ENCODE measurements around the gene CCDC68. TPM values are rescaled to one million over a fixed set of nuclear protein-coding genes. Genes with fewer than 3 reads are reported as not detected.
"Not testable (repeated sequence)": the region's sequence is repeated elsewhere in the genome, so short reads cannot be mapped to it uniquely, and the experiment has no call there.

CCDC68 gene
- total RNA-seq, 3 donors from 2014 or later, result 6.6 to 9.6 (median 8.5) TPM

GRCh38 chr18:54973046-54973445 is 13.8 kb upstream of the CCDC68 start:
- no peak for DNase-seq (ENCODE audit: low spot score in 2 of 2)

GRCh38 chr18:54968807-54969206 is 9.5 kb upstream of the CCDC68 start:
- DNase-seq (ENCODE audit: low spot score in 2 of 2), result no peak
- no peak for TF ChIP-seq POLR2A (IDR thresholded peaks at IDR 0.05)
- TF ChIP-seq CTCF (IDR thresholded peaks at IDR 0.05), result no peak
- TF ChIP-seq POLR2AphosphoS5 (IDR thresholded peaks at IDR 0.05), result no peak
- H3K9me3 ChIP-seq, result no peaks in the 10 kb centered on the region
- H3K36me3 ChIP-seq, result no peaks in the 10 kb centered on the region
- no peaks in the 10 kb centered on the region for H3K4me1 ChIP-seq
- no peak overlapping the region for H3K4me3 ChIP-seq
- no peak overlapping the region for H3K27ac ChIP-seq
- no peaks in the 10 kb centered on the region for H3K27me3 ChIP-seq
- intact Hi-C loops (cut with DNase I; ENCODE audit: low total_unique reads), result no loop called here

More at GRCh38 chr18:54973046-54973445, 13.8 kb upstream of the CCDC68 start:
- no peaks in the 10 kb centered on the region for H3K9me3 ChIP-seq
- intact Hi-C loops (cut with DNase I; ENCODE audit: low total_unique reads), result loop anchor here (5.0 kb wide), 1 partner anchor 526 kb away; no protein-coding TSS in a partner anchor
- no peak overlapping the region for H3K4me3 ChIP-seq
- no peak for TF ChIP-seq POLR2AphosphoS5 (IDR thresholded peaks at IDR 0.05)
- no peaks in the 10 kb centered on the region for H3K27me3 ChIP-seq
- H3K27ac ChIP-seq, result no peak overlapping the region
- H3K4me1 ChIP-seq, result no peaks in the 10 kb centered on the region
- no peaks in the 10 kb centered on the region for H3K36me3 ChIP-seq

- H3K27ac ChIP-seq; H3K36me3 ChIP-seq; H3K27me3 ChIP-seq; DNase-seq (ENCODE audit: low spot score in 2 of 2); H3K9me3 ChIP-seq; intact Hi-C loops (cut with DNase I; ENCODE audit: low total_unique reads); H3K4me1 ChIP-seq; H3K4me3 ChIP-seq: not testable (repeated sequence)
These were observed 9.0 kb upstream of the CCDC68 start for GRCh38 chr18:54968237-54968636.

- DNase-seq (ENCODE audit: low spot score in 2 of 2), result no peak
- TF ChIP-seq CTCF (IDR thresholded peaks at IDR 0.05), result no peak
- no peak for TF ChIP-seq POLR2A (IDR thresholded peaks at IDR 0.05)
- TF ChIP-seq POLR2AphosphoS5 (IDR thresholded peaks at IDR 0.05), result no peak
- H3K4me3 ChIP-seq, result no peak overlapping the region
- H3K27me3 ChIP-seq, result no peaks in the 10 kb centered on the region
- H3K36me3 ChIP-seq, result no peaks in the 10 kb centered on the region
- H3K27ac ChIP-seq, result no peak overlapping the region
- intact Hi-C loops (cut with DNase I; ENCODE audit: low total_unique reads), result no loop called here
- H3K4me1 ChIP-seq, result no peaks in the 10 kb centered on the region
- H3K9me3 ChIP-seq, result no peaks in the 10 kb centered on the region
These were observed 8.5 kb upstream of the CCDC68 start for GRCh38 chr18:54967786-54968185.

GRCh38 chr18:54964741-54965140 is 5.5 kb upstream of the CCDC68 start:
- H3K9me3 ChIP-seq, result no peaks in the 10 kb centered on the region
- intact Hi-C loops (cut with DNase I; ENCODE audit: low total_unique reads), result no loop called here
- DNase-seq (ENCODE audit: low spot score in 2 of 2), result no peak
- no peaks in the 10 kb centered on the region for H3K4me1 ChIP-seq
- H3K27me3 ChIP-seq, result no peaks in the 10 kb centered on the region
- no peaks in the 10 kb centered on the region for H3K36me3 ChIP-seq
- TF ChIP-seq POLR2A (IDR thresholded peaks at IDR 0.05), result no peak
- TF ChIP-seq CTCF (IDR thresholded peaks at IDR 0.05), result no peak
- no peak for TF ChIP-seq POLR2AphosphoS5 (IDR thresholded peaks at IDR 0.05)
- H3K4me3 ChIP-seq, result no peak overlapping the region
- H3K27ac ChIP-seq, result no peak overlapping the region

GRCh38 chr18:54962919-54963645 is 3.8 kb upstream of the CCDC68 start:
- Histone ChIP-seq H3K4me1 (no peaks in the 10 kb centered on the region), H3K9me3 (no peaks in the 10 kb centered on the region), H3K27me3 (no peaks in the 10 kb centered on the region), H3K36me3 (no peaks in the 10 kb centered on the region), H3K27ac (no peak overlapping the region), H3K4me3 (no peak overlapping the region)
- no peak for TF ChIP-seq POLR2A (IDR thresholded peaks at IDR 0.05)
- no peak for TF ChIP-seq CTCF (IDR thresholded peaks at IDR 0.05)
- TF ChIP-seq POLR2AphosphoS5 (IDR thresholded peaks at IDR 0.05), result no peak
- DNase-seq (ENCODE audit: low spot score in 2 of 2), result no peak
- intact Hi-C loops (cut with DNase I; ENCODE audit: low total_unique reads), result no loop called here
